PC-9 (cell line): ENCODE results near the gene C12orf60. TPM values are rescaled to one million over a fixed set of nuclear protein-coding genes. Genes with fewer than 3 reads are reported as not detected.

ENCODE experiments used
- BruUV-seq: library from RNA; stranded (reverse); fragments of 400-500 nt; replicated peaks from 2 replicates; lab custom pipeline; 2021; lab: Mats Ljungman, UMichigan
- CTCF ChIA-PET: fragments of 300-600 bp; sonication (Branson Sonifier 250); formaldehyde crosslinking; loops from one replicate; lab custom pipeline; 2022; ENCODE audit warnings: antibody characterized with exemption; lab: Charles Lee
- POLR2A ChIA-PET: fragments of 300-600 bp; sonication (Branson Sonifier 250); formaldehyde crosslinking; loops from one replicate; lab custom pipeline; 2022; ENCODE audit warnings: antibody characterized with exemption; ENCODE audit not compliant: unreplicated experiment; lab: Charles Lee
- DNase-seq, 2 experiments: peaks; one replicate each; pipeline versions ENCODE4 v3.0.0 to v3.0.0-alpha.2; 2015 to 2022; ENCODE audit warnings: mixed read lengths in 1 of 2
- H2AFZ ChIP-seq: fragments of 200-600 bp; sonication (generic); 2 replicates; pipeline ENCODE4 v1.8.1; 2017; ENCODE audit warnings: antibody characterized with exemption
- H3F3A ChIP-seq: fragments of 200-600 bp; sonication (generic); 2 replicates; pipeline ENCODE4 v1.8.1; 2017; ENCODE audit warnings: antibody characterized with exemption, mild to moderate bottlenecking, low read depth; ENCODE audit not compliant: insufficient read depth
- H3K27ac ChIP-seq: fragments of 200-600 bp; sonication (generic); 2 replicates; pipeline ENCODE4 v1.6.1; 2016; ENCODE audit warnings: mixed run types
- H3K27me3 ChIP-seq: fragments of 200-600 bp; sonication (generic); 2 replicates; pipeline ENCODE4 v1.6.1; 2016; ENCODE audit warnings: low read depth, mixed run types; ENCODE audit not compliant: insufficient read depth
- H3K36me3 ChIP-seq: fragments of 200-600 bp; sonication (generic); 2 replicates; pipeline ENCODE4 v1.6.1; 2016; ENCODE audit warnings: low read depth, mixed run types
- H3K4me1 ChIP-seq: fragments of 200-600 bp; sonication (generic); replicated peaks from 2 replicates; pipeline ENCODE4 v1.6.1; 2016; ENCODE audit warnings: mixed run types; ENCODE audit not compliant: insufficient read depth
- H3K4me2 ChIP-seq: fragments of 200-600 bp; sonication (generic); 2 replicates; pipeline ENCODE4 v1.6.1; 2017; ENCODE audit warnings: mixed run types
- H3K4me3 ChIP-seq: fragments of 200-600 bp; sonication (generic); 2 replicates; pipeline ENCODE4 v1.6.1; 2016; ENCODE audit warnings: mixed run types
- H3K79me2 ChIP-seq: fragments of 200-600 bp; sonication (generic); 2 replicates; pipeline ENCODE4 v1.6.1; 2017; ENCODE audit warnings: low read depth, mixed run types
- H3K9me2 ChIP-seq: fragments of 200-600 bp; sonication (generic); 2 replicates; pipeline ENCODE4 v1.8.1; 2017; ENCODE audit warnings: mild to moderate bottlenecking; ENCODE audit not compliant: insufficient read depth
- H3K9me3 ChIP-seq: fragments of 200-600 bp; sonication (generic); 2 replicates; pipeline ENCODE4 v1.8.1; 2016; ENCODE audit warnings: low read depth; ENCODE audit not compliant: insufficient read depth
- H4K20me1 ChIP-seq: fragments of 200-600 bp; sonication (generic); 2 replicates; pipeline ENCODE4 v1.8.1; 2017; ENCODE audit not compliant: insufficient read depth
- EZH2 ChIP-seq: fragments of 200-600 bp; sonication (generic); IDR thresholded peaks from 2 replicates; pipeline ENCODE4 v1.8.0; 2017; ENCODE audit warnings: antibody characterized with exemption, low read depth
- intact Hi-C: fragments of 100-400 bp; cut with micrococcal nuclease; formaldehyde crosslinking; loops from one replicate; pipeline ENCODE4 v1.10.0; 2022; ENCODE audit not compliant: unreplicated experiment
- total RNA-seq: library from RNA; stranded (reverse); gene quantifications from 2 replicates; pipeline ENCODE4 v1.2.3, GENCODE V29; 2021
- TF ChIP-seq, protein P1 (sequence below): fragments of 200-600 bp; sonication (generic); conservative IDR thresholded peaks from 2 replicates; pipeline ENCODE4 v1.6.1; 2017; ENCODE audit warnings: mixed run types, antibody characterized with exemption, mild to moderate bottlenecking, moderate library complexity

Gene C12orf60
- total RNA-seq, 1 experiment from 2014 or later = 4.0 TPM

DNA sequence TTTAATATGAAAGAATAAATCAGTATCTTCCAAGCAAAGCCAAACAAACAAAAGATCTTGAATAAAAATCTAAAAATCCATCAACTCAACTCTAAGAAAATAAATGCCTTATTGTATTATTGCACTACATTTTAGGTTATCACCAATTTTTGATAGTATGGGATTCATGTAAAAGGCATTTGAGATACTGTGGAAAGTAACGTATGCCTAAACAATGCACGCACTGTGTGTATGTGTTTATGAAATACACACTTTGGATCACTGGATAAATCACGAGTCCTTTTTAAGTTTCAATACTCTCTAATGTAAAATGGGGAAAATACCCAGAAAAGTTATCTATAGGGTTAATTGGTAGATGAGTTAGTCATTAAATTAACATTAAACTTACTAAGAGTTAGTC, 17.9 kb upstream of the C12orf60 start:
- no peaks in the 10 kb centered on the region for H4K20me1 ChIP-seq
- H2AFZ ChIP-seq = no peak overlapping the region
- ChIA-PET CTCF (no interaction called here), POLR2A (no interaction called here)
- intact Hi-C loops = no loop called here
- H3K27ac ChIP-seq = no peak overlapping the region
- peaks cover 23% of the 10 kb centered on the region for H3K36me3 ChIP-seq
- peaks cover 12% of the 10 kb centered on the region for H3F3A ChIP-seq
- no peaks in the 10 kb centered on the region for H3K9me3 ChIP-seq
- H3K79me2 ChIP-seq = no peaks in the 10 kb centered on the region
- H3K4me1 ChIP-seq = no peaks in the 10 kb centered on the region
- H3K9me2 ChIP-seq = no peaks in the 10 kb centered on the region
- no TSS peak for BruUV-seq
- no peaks in the 10 kb centered on the region for H3K27me3 ChIP-seq
- no peak overlapping the region for H3K4me2 ChIP-seq
- no peak for TF ChIP-seq EZH2
- TF ChIP-seq, protein P1, sequence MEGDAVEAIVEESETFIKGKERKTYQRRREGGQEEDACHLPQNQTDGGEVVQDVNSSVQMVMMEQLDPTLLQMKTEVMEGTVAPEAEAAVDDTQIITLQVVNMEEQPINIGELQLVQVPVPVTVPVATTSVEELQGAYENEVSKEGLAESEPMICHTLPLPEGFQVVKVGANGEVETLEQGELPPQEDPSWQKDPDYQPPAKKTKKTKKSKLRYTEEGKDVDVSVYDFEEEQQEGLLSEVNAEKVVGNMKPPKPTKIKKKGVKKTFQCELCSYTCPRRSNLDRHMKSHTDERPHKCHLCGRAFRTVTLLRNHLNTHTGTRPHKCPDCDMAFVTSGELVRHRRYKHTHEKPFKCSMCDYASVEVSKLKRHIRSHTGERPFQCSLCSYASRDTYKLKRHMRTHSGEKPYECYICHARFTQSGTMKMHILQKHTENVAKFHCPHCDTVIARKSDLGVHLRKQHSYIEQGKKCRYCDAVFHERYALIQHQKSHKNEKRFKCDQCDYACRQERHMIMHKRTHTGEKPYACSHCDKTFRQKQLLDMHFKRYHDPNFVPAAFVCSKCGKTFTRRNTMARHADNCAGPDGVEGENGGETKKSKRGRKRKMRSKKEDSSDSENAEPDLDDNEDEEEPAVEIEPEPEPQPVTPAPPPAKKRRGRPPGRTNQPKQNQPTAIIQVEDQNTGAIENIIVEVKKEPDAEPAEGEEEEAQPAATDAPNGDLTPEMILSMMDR = no peak
- no peak for DNase-seq
- H3K4me3 ChIP-seq = no peak overlapping the region

DNA sequence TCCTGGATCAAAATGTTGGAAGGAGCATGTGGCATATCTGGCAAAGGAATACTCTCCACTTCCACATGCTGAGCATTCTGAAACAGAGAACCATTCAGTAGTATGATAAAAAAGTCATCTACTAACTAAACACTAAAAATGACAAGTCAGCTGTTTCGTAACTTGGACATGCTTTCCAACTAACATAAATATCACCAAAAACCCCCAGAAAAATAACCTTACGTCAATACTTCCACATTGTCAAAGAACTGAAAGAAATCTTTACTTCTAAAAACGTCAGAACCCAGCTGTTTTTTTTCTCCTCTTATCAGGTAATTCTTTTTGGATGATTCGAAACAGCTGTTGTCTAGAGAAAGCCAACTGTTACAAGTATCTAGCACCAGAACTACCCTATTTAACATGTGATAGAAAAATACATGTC, 8.4 kb upstream of the C12orf60 start:
- intact Hi-C loops = no loop called here

GRCh38 chr12:14802247-14802646, 1.2 kb upstream of the C12orf60 start:
- no TSS peak for BruUV-seq
- Histone ChIP-seq H3K36me3 (0 out of 2 replicates have a peak, but pooled peaks cover 24% of the 10 kb centered on the region), H3K27ac (peak overlapping the region; percentile 58; the same call in 1 of the 2 replicates)

More for the DNA sequence above, 8.4 kb upstream of the C12orf60 start:
- no peak overlapping the region for H3K4me2 ChIP-seq
- no peak overlapping the region for H2AFZ ChIP-seq
- no peak for DNase-seq
- ChIA-PET CTCF (no interaction called here), POLR2A (interaction anchor here (0.7 kb wide), 1 partner anchor 427 kb away, joined by 13 read pairs; no protein-coding TSS in a partner anchor)
- no peaks in the 10 kb centered on the region for H3K9me3 ChIP-seq
- no peaks in the 10 kb centered on the region for H3K27me3 ChIP-seq
- H3K4me1 ChIP-seq = no peaks in the 10 kb centered on the region
- H3F3A ChIP-seq = no peaks in the 10 kb centered on the region
- no peak overlapping the region for H3K4me3 ChIP-seq
- peaks cover 28% of the 10 kb centered on the region for H3K79me2 ChIP-seq
- no TSS peak for BruUV-seq
- no peaks in the 10 kb centered on the region for H4K20me1 ChIP-seq
- H3K27ac ChIP-seq = no peak overlapping the region
- peaks cover 56% of the 10 kb centered on the region for H3K36me3 ChIP-seq
- H3K9me2 ChIP-seq = no peaks in the 10 kb centered on the region
- TF ChIP-seq EZH2 = no peak
- TF ChIP-seq, protein P1 = no peak

More at GRCh38 chr12:14802247-14802646, 1.2 kb upstream of the C12orf60 start:
- Histone ChIP-seq H2AFZ (no peak overlapping the region), H3K9me3 (no peaks in the 10 kb centered on the region), H3K79me2 (peaks cover 66% of the 10 kb centered on the region), H3K4me2 (peak overlapping the region; percentile 85), H3K4me1 (peaks cover 23% of the 10 kb centered on the region), H3K4me3 (peak overlapping the region; percentile 96), H3K27me3 (no peaks in the 10 kb centered on the region), H3F3A (no peaks in the 10 kb centered on the region), H4K20me1 (no peaks in the 10 kb centered on the region), H3K9me2 (no peaks in the 10 kb centered on the region)
- TF ChIP-seq, protein P1 = no peak
- intact Hi-C loops = loop anchor here (2.0 kb wide), 1 partner anchor 195 kb away; no protein-coding TSS in a partner anchor
- POLR2A ChIA-PET = interaction anchor here (1.7 kb wide), 1 partner anchor 34 kb away, joined by 12 read pairs; no protein-coding TSS in a partner anchor
- CTCF ChIA-PET = interaction anchor here (0.6 to 0.9 kb wide), 4 partner anchors 33 to 321 kb away, joined by 3 to 9 read pairs (median 4); no protein-coding TSS in a partner anchor
- no peak for DNase-seq
